ENCODE measurements around the gene PLA1A.

Gene PLA1A

GRCh38 chr3:119602676-119603075 is 5.0 kb downstream of the PLA1A start:
- no peak overlapping the region for H3K4me3 ChIP-seq (ENCODE audit: control insufficient read depth in 1 of 7, extremely low read depth in 1 of 7, insufficient read depth in 4 of 7, low read depth in 2 of 7, low read length in 6 of 7)
- H3K4me1 ChIP-seq (ENCODE audit: control extremely low read depth in 1 of 4, control insufficient read depth in 4 of 4, insufficient read depth in 4 of 4, low read length in 3 of 4), result peaks cover 0 to 4% (median 0%) of the 10 kb centered on the region in 4 experiments
- DNase-seq, result no peak
- no peaks in the 10 kb centered on the region for H3K9me3 ChIP-seq (ENCODE audit: control extremely low read depth in 1 of 5, control insufficient read depth in 4 of 5, insufficient read depth in 2 of 5, low read depth in 1 of 5, low read length in 4 of 5)
- 83% methylated on average over 1 of the region's 1 CpG for WGBS (ENCODE audit: insufficient coverage)
- H3K27me3 ChIP-seq (replicated peaks in 2 of 5; ENCODE audit: control insufficient read depth in 4 of 5, insufficient read depth in 5 of 5, low read length in 4 of 5), result peaks cover 0 to 2% (median 0%) of the 10 kb centered on the region in 5 experiments
- no peak overlapping the region for H3K27ac ChIP-seq (ENCODE audit: insufficient read depth in 1 of 2, low read depth in 1 of 2, low read length in 2 of 2, poor library complexity in 1 of 2, severe bottlenecking in 2 of 2)
- H3K36me3 ChIP-seq (ENCODE audit: control insufficient read depth in 4 of 4, insufficient read depth in 4 of 4, low read length in 3 of 4), result no peaks in the 10 kb centered on the region
- POLR2A ChIA-PET, result no interaction called here
- CTCF ChIA-PET, result interaction anchor here (1.0 to 4.2 kb wide), 2 partner anchors 10 to 25 kb away, joined by 3 to 19 read pairs; no protein-coding TSS in a partner anchor

- no peak for DNase-seq
- Histone ChIP-seq H3K4me1 (ENCODE audit: control extremely low read depth in 1 of 4, control insufficient read depth in 4 of 4, insufficient read depth in 4 of 4, low read length in 3 of 4) (peaks cover 0 to 4% (median 0%) of the 10 kb centered on the region in 4 experiments), H3K27ac (ENCODE audit: insufficient read depth in 1 of 2, low read depth in 1 of 2, low read length in 2 of 2, poor library complexity in 1 of 2, severe bottlenecking in 2 of 2) (no peak overlapping the region), H3K9me3 (ENCODE audit: control extremely low read depth in 1 of 5, control insufficient read depth in 4 of 5, insufficient read depth in 2 of 5, low read depth in 1 of 5, low read length in 4 of 5) (no peaks in the 10 kb centered on the region), H3K27me3 (replicated peaks in 2 of 5; ENCODE audit: control insufficient read depth in 4 of 5, insufficient read depth in 5 of 5, low read length in 4 of 5) (peaks cover 0 to 6% (median 0%) of the 10 kb centered on the region in 5 experiments), H3K4me3 (ENCODE audit: control insufficient read depth in 1 of 7, extremely low read depth in 1 of 7, insufficient read depth in 4 of 7, low read depth in 2 of 7, low read length in 6 of 7) (no peak overlapping the region), H3K36me3 (ENCODE audit: control insufficient read depth in 4 of 4, insufficient read depth in 4 of 4, low read length in 3 of 4) (no peaks in the 10 kb centered on the region)
- POLR2A ChIA-PET, result no interaction called here
- CTCF ChIA-PET, result no interaction called here
- WGBS (ENCODE audit: insufficient coverage), result 100% methylated on average over 1 of the region's 1 CpG
Measured at GRCh38 chr3:119604878-119605277, 7.2 kb downstream of the PLA1A start.

- Histone ChIP-seq H3K36me3 (ENCODE audit: control insufficient read depth in 4 of 4, insufficient read depth in 4 of 4, low read length in 3 of 4) (no peaks in the 10 kb centered on the region), H3K4me3 (ENCODE audit: control insufficient read depth in 1 of 7, extremely low read depth in 1 of 7, insufficient read depth in 4 of 7, low read depth in 2 of 7, low read length in 6 of 7) (no peak overlapping the region), H3K27ac (ENCODE audit: insufficient read depth in 1 of 2, low read depth in 1 of 2, low read length in 2 of 2, poor library complexity in 1 of 2, severe bottlenecking in 2 of 2) (no peak overlapping the region), H3K4me1 (ENCODE audit: control extremely low read depth in 1 of 4, control insufficient read depth in 4 of 4, insufficient read depth in 4 of 4, low read length in 3 of 4) (no peaks in the 10 kb centered on the region), H3K27me3 (replicated peaks in 2 of 5; ENCODE audit: control insufficient read depth in 4 of 5, insufficient read depth in 5 of 5, low read length in 4 of 5) (peaks cover 0 to 6% (median 0%) of the 10 kb centered on the region in 5 experiments), H3K9me3 (ENCODE audit: control extremely low read depth in 1 of 5, control insufficient read depth in 4 of 5, insufficient read depth in 2 of 5, low read depth in 1 of 5, low read length in 4 of 5) (no peaks in the 10 kb centered on the region)
- POLR2A ChIA-PET, result no interaction called here
- 97% methylated on average over 4 of the region's 6 CpGs for WGBS (ENCODE audit: insufficient coverage)
- no peak for DNase-seq
- CTCF ChIA-PET, result interaction anchor here (1.0 kb wide), 1 partner anchor 22 kb away, joined by 3 read pairs; no protein-coding TSS in a partner anchor
Measured at GRCh38 chr3:119608405-119609000, 10.8 kb downstream of the PLA1A start.

GRCh38 chr3:119609301-119609700 is 11.6 kb downstream of the PLA1A start:
- CTCF ChIA-PET, result interaction anchor here (1.0 kb wide), 1 partner anchor 22 kb away, joined by 3 read pairs; no protein-coding TSS in a partner anchor
- POLR2A ChIA-PET, result no interaction called here
- no peak for DNase-seq
- Histone ChIP-seq H3K27ac (ENCODE audit: insufficient read depth in 1 of 2, low read depth in 1 of 2, low read length in 2 of 2, poor library complexity in 1 of 2, severe bottlenecking in 2 of 2) (no peak overlapping the region), H3K4me1 (ENCODE audit: control extremely low read depth in 1 of 4, control insufficient read depth in 4 of 4, insufficient read depth in 4 of 4, low read length in 3 of 4) (no peaks in the 10 kb centered on the region), H3K36me3 (ENCODE audit: control insufficient read depth in 4 of 4, insufficient read depth in 4 of 4, low read length in 3 of 4) (no peaks in the 10 kb centered on the region), H3K4me3 (ENCODE audit: control insufficient read depth in 1 of 7, extremely low read depth in 1 of 7, insufficient read depth in 4 of 7, low read depth in 2 of 7, low read length in 6 of 7) (no peak overlapping the region), H3K27me3 (replicated peaks in 2 of 5; ENCODE audit: control insufficient read depth in 4 of 5, insufficient read depth in 5 of 5, low read length in 4 of 5) (peaks cover 0 to 6% (median 0%) of the 10 kb centered on the region in 5 experiments), H3K9me3 (ENCODE audit: control extremely low read depth in 1 of 5, control insufficient read depth in 4 of 5, insufficient read depth in 2 of 5, low read depth in 1 of 5, low read length in 4 of 5) (no peaks in the 10 kb centered on the region)
- 87% methylated on average over 5 of the region's 6 CpGs for WGBS (ENCODE audit: insufficient coverage)

- Histone ChIP-seq H3K27me3 (replicated peaks in 2 of 5; ENCODE audit: control insufficient read depth in 4 of 5, insufficient read depth in 5 of 5, low read length in 4 of 5) (peaks cover 0 to 6% (median 0%) of the 10 kb centered on the region in 5 experiments), H3K4me3 (ENCODE audit: control insufficient read depth in 1 of 7, extremely low read depth in 1 of 7, insufficient read depth in 4 of 7, low read depth in 2 of 7, low read length in 6 of 7) (no peak overlapping the region), H3K9me3 (ENCODE audit: control extremely low read depth in 1 of 5, control insufficient read depth in 4 of 5, insufficient read depth in 2 of 5, low read depth in 1 of 5, low read length in 4 of 5) (no peaks in the 10 kb centered on the region), H3K4me1 (ENCODE audit: control extremely low read depth in 1 of 4, control insufficient read depth in 4 of 4, insufficient read depth in 4 of 4, low read length in 3 of 4) (no peaks in the 10 kb centered on the region), H3K27ac (ENCODE audit: insufficient read depth in 1 of 2, low read depth in 1 of 2, low read length in 2 of 2, poor library complexity in 1 of 2, severe bottlenecking in 2 of 2) (no peak overlapping the region), H3K36me3 (ENCODE audit: control insufficient read depth in 4 of 4, insufficient read depth in 4 of 4, low read length in 3 of 4) (no peaks in the 10 kb centered on the region)
- POLR2A ChIA-PET, result no interaction called here
- WGBS (ENCODE audit: insufficient coverage), result 100% methylated on average over 1 of the region's 1 CpG
- CTCF ChIA-PET, result interaction anchor here (0.7 to 5.0 kb wide), 2 partner anchors 11 to 114 kb away, joined by 3 to 19 read pairs; no protein-coding TSS in a partner anchor
- DNase-seq, result no peak
Measured at GRCh38 chr3:119611664-119612063, 14.0 kb downstream of the PLA1A start.

- Histone ChIP-seq H3K27me3 (replicated peaks in 2 of 5; ENCODE audit: control insufficient read depth in 4 of 5, insufficient read depth in 5 of 5, low read length in 4 of 5) (peaks cover 0 to 4% (median 0%) of the 10 kb centered on the region in 5 experiments), H3K4me3 (ENCODE audit: control insufficient read depth in 1 of 7, extremely low read depth in 1 of 7, insufficient read depth in 4 of 7, low read depth in 2 of 7, low read length in 6 of 7) (no peak overlapping the region), H3K9me3 (ENCODE audit: control extremely low read depth in 1 of 5, control insufficient read depth in 4 of 5, insufficient read depth in 2 of 5, low read depth in 1 of 5, low read length in 4 of 5) (no peaks in the 10 kb centered on the region), H3K4me1 (ENCODE audit: control extremely low read depth in 1 of 4, control insufficient read depth in 4 of 4, insufficient read depth in 4 of 4, low read length in 3 of 4) (no peaks in the 10 kb centered on the region), H3K27ac (ENCODE audit: insufficient read depth in 1 of 2, low read depth in 1 of 2, low read length in 2 of 2, poor library complexity in 1 of 2, severe bottlenecking in 2 of 2) (no peak overlapping the region), H3K36me3 (ENCODE audit: control insufficient read depth in 4 of 4, insufficient read depth in 4 of 4, low read length in 3 of 4) (no peaks in the 10 kb centered on the region)
- WGBS (ENCODE audit: insufficient coverage), result 100% methylated on average over 1 of the region's 1 CpG
- ChIA-PET POLR2A (no interaction called here), CTCF (interaction anchor here (5.0 kb wide), 1 partner anchor 12 kb away, joined by 19 read pairs; no protein-coding TSS in a partner anchor)
- DNase-seq, result no peak
Measured at GRCh38 chr3:119613201-119613600, 15.5 kb downstream of the PLA1A start.

GRCh38 chr3:119613872-119614271 is 16.2 kb downstream of the PLA1A start:
- Histone ChIP-seq H3K27ac (ENCODE audit: insufficient read depth in 1 of 2, low read depth in 1 of 2, low read length in 2 of 2, poor library complexity in 1 of 2, severe bottlenecking in 2 of 2) (no peak overlapping the region), H3K4me3 (ENCODE audit: control insufficient read depth in 1 of 7, extremely low read depth in 1 of 7, insufficient read depth in 4 of 7, low read depth in 2 of 7, low read length in 6 of 7) (no peak overlapping the region), H3K36me3 (ENCODE audit: control insufficient read depth in 4 of 4, insufficient read depth in 4 of 4, low read length in 3 of 4) (no peaks in the 10 kb centered on the region), H3K4me1 (ENCODE audit: control extremely low read depth in 1 of 4, control insufficient read depth in 4 of 4, insufficient read depth in 4 of 4, low read length in 3 of 4) (no peaks in the 10 kb centered on the region), H3K27me3 (replicated peaks in 2 of 5; ENCODE audit: control insufficient read depth in 4 of 5, insufficient read depth in 5 of 5, low read length in 4 of 5) (peaks cover 0 to 4% (median 0%) of the 10 kb centered on the region in 5 experiments), H3K9me3 (ENCODE audit: control extremely low read depth in 1 of 5, control insufficient read depth in 4 of 5, insufficient read depth in 2 of 5, low read depth in 1 of 5, low read length in 4 of 5) (no peaks in the 10 kb centered on the region)
- WGBS (ENCODE audit: insufficient coverage), result 100% methylated on average over 2 of the region's 4 CpGs
- DNase-seq, result no peak
- ChIA-PET CTCF (interaction anchor here (5.0 kb wide), 1 partner anchor 13 kb away, joined by 19 read pairs; no protein-coding TSS in a partner anchor), POLR2A (no interaction called here)
